HepG2 (cell line): ENCODE data around the gene CDK2AP2. TPM values are rescaled to one million over a fixed set of nuclear protein-coding genes. Genes with fewer than 3 reads are reported as not detected.

Experiments used
- HDAC2 ChIP-seq: sonication (generic); formaldehyde crosslinking; IDR thresholded peaks from 2 replicates; pipeline ENCODE4 v1.4.0; 2020; ENCODE audit warnings: missing genetic modification reagents
- KDM3A ChIP-seq: IDR thresholded peaks from 2 replicates; pipeline ENCODE4 v1.6.1; 2018; ENCODE audit warnings: low read depth, missing compliant biosample characterization
- MLXIP ChIP-seq: sonication (generic); formaldehyde crosslinking; IDR thresholded peaks from 2 replicates; pipeline ENCODE4 v1.9.0; 2021; ENCODE audit warnings: missing genetic modification reagents, borderline replicate concordance
- MTERF4 ChIP-seq: sonication (generic); formaldehyde crosslinking; IDR thresholded peaks from 2 replicates; pipeline ENCODE4 v1.8.0; 2023; ENCODE audit warnings: mild to moderate bottlenecking, missing genetic modification reagents
- PRDM4 ChIP-seq: sonication (generic); formaldehyde crosslinking; IDR thresholded peaks from 2 replicates; pipeline ENCODE4 v1.9.0; 2021; ENCODE audit warnings: missing genetic modification reagents, borderline replicate concordance
- PTBP1 ChIP-seq: fragments of 200-400 bp; formaldehyde crosslinking; IDR thresholded peaks from 2 replicates; pipeline ENCODE4 v1.6.1; 2018; ENCODE audit warnings: low read length, low read depth; ENCODE audit not compliant: poor library complexity, severe bottlenecking
- RBAK ChIP-seq: sonication (generic); formaldehyde crosslinking; IDR thresholded peaks from 2 replicates; pipeline ENCODE4 v1.5.1; 2020; ENCODE audit warnings: mild to moderate bottlenecking, missing genetic modification reagents
- SIN3A ChIP-seq: IDR thresholded peaks from 2 replicates; pipeline ENCODE4 v1.6.1; 2011; ENCODE audit warnings: low read depth, mild to moderate bottlenecking, control low read depth, low read length, borderline replicate concordance
- SNAPC2 ChIP-seq: sonication (generic); formaldehyde crosslinking; IDR thresholded peaks from 2 replicates; pipeline ENCODE4 v1.8.1; 2022; ENCODE audit warnings: mild to moderate bottlenecking, missing genetic modification reagents
- SOX6 ChIP-seq, 2 experiments: fragments of 450-650 bp in 1 of 2; sonication (generic) in 1 of 2; formaldehyde crosslinking in 1 of 2; IDR thresholded peaks; 2 replicates each; pipeline versions ENCODE4 v1.4.0 to v1.6.1; 2017 to 2020; ENCODE audit warnings: antibody characterized with exemption in 1 of 2, mild to moderate bottlenecking in 1 of 2, missing genetic modification reagents in 1 of 2
- SPEN ChIP-seq: sonication (generic); formaldehyde crosslinking; IDR thresholded peaks from 2 replicates; pipeline ENCODE4 v1.5.1; 2020; ENCODE audit warnings: low read depth, mild to moderate bottlenecking, missing genetic modification reagents
- TCF12 ChIP-seq, 2 experiments: fragments of 450-650 bp in 1 of 2; sonication (generic) in 1 of 2; formaldehyde crosslinking in 1 of 2; IDR thresholded peaks; 2 replicates each; pipeline versions ENCODE4 v1.6.1 to v1.8.0; 2017 to 2022; ENCODE audit warnings: antibody characterized with exemption in 1 of 2, mild to moderate bottlenecking in 1 of 2, missing genetic modification reagents in 1 of 2, moderate library complexity in 1 of 2
- U2AF2 ChIP-seq: fragments of 200-400 bp; formaldehyde crosslinking; IDR thresholded peaks from 2 replicates; pipeline ENCODE4 v1.6.1; 2017; ENCODE audit warnings: low read depth, mild to moderate bottlenecking, low read length
- ZBTB49 ChIP-seq: sonication (generic); formaldehyde crosslinking; IDR thresholded peaks from 2 replicates; pipeline ENCODE4 v1.4.0; 2020; ENCODE audit warnings: missing genetic modification reagents, borderline replicate concordance
- ZNF160 ChIP-seq: sonication (generic); formaldehyde crosslinking; IDR thresholded peaks from 2 replicates; pipeline ENCODE4 v1.8.0; 2022; ENCODE audit warnings: mild to moderate bottlenecking, inconsistent platforms, missing genetic modification reagents
- ZNF644 ChIP-seq: IDR thresholded peaks from 2 replicates; pipeline ENCODE4 v1.6.1; 2016; ENCODE audit warnings: low read depth
- ZNF761 ChIP-seq: sonication (generic); formaldehyde crosslinking; conservative IDR thresholded peaks from 2 replicates; pipeline ENCODE4 v1.4.0; 2020; ENCODE audit warnings: mild to moderate bottlenecking, missing genetic modification reagents
- polyA plus RNA-seq, 8 experiments: library from polyadenylated mRNA; depleted of rRNA in 3 of 8; stranded (reverse) in 7 of 8; unstranded in 1 of 8; fragments of >200 nt; fragmentation: Illumina TruSeq in 4 of 8; extraction: Trizol in 4 of 8; gene quantifications; 2 replicates each; pipeline versions ENCODE4 v1.2.1 to v1.2.3, GENCODE V29; 2011 to 2016; ENCODE audit warnings: low read depth in 4 of 8, missing spikeins in 1 of 8, mixed read lengths in 1 of 8; ENCODE audit not compliant: insufficient read depth in 1 of 8
- total RNA-seq, 5 experiments: library from RNA; depleted of rRNA; stranded (reverse); fragments of >200 nt; fragmentation: Illumina TruSeq; extraction: Trizol; gene quantifications; 2 replicates each; pipeline ENCODE4 v1.2.3, GENCODE V29; 2016; ENCODE audit warnings: low read depth in 1 of 5
- TF ChIP-seq, protein P1 (sequence below): IDR thresholded peaks from 2 replicates; pipeline ENCODE4 v1.6.1; 2016; ENCODE audit warnings: control low read depth

CDK2AP2 gene
- total and polyA plus RNA-seq, 2 of the 13 experiments (the other 11 are each of a cell fraction or from before 2014, with no cell fraction given) = 15.0 to 23.2 TPM

DNA sequence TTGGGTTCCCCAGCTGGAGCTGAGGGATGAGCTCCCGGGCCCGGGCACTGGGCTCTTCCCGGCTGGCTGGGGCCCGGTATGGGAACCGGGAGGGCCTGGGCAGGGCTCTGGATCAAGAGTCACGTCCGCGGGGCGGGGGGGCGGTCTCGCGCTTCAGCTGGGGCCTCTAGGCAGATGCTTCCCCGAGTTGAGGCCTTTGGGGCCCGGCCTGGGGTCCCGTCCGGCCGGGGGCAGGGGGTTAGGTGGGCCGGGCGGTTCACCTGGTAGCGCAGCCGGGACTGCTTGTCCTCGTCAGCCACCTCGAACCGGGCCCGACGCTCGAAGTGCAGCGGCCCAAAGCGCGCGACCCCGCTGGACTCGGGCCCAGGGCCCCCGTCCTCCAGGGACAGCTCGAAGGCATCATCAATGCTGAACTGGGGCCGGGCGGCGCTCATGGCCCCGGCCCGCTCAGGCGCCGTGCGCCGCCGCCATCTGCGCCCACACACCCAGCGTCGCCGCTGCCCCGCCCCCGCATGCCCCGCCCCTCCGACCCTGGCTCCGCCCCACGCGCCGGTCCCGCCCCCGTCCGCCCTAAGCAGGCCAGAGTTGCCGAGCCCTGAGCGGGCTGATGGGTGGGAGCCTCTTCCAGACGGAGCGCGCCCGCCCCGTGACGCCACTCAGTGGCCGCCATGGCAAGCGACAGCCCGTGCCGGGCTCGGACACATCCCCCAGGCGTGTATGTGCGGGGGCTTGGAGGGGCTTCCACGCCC lies 39.0 kb downstream of the CDK2AP2 start, which contains the start of gene TMEM134 (continued):
- TF ChIP-seq ZNF761 (CRISPR knock-in tag) (peak; percentile 72; the same call in 1 of the 2 replicates), SOX6 (IDR thresholded peaks at IDR 0.05) (no peak), SOX6 (CRISPR knock-in tag; IDR thresholded peaks at IDR 0.05) (no peak), MTERF4 (CRISPR knock-in tag) (no peak), SNAPC2 (no peak), PRDM4 (no peak), ZNF160 (CRISPR knock-in tag) (no peak), TCF12 (IDR thresholded peaks at IDR 0.05) (no peak), TCF12 (CRISPR knock-in tag; IDR thresholded peaks at IDR 0.05) (no peak), ZNF644 (no peak), U2AF2 (no peak), MLXIP (CRISPR knock-in tag) (no peak), KDM3A (CRISPR knock-in tag) (peak; percentile 67; the same call in 1 of the 2 replicates), ZBTB49 (CRISPR knock-in tag) (no peak), HDAC2 (CRISPR knock-in tag) (peak; percentile 41; the same call in 1 of the 2 replicates), SIN3A (peak; percentile 58; the same call in 1 of the 2 replicates), PTBP1 (no peak), SPEN (CRISPR knock-in tag) (peak; percentile 58; the same call in 1 of the 2 replicates), RBAK (no peak)
- TF ChIP-seq, protein P1, sequence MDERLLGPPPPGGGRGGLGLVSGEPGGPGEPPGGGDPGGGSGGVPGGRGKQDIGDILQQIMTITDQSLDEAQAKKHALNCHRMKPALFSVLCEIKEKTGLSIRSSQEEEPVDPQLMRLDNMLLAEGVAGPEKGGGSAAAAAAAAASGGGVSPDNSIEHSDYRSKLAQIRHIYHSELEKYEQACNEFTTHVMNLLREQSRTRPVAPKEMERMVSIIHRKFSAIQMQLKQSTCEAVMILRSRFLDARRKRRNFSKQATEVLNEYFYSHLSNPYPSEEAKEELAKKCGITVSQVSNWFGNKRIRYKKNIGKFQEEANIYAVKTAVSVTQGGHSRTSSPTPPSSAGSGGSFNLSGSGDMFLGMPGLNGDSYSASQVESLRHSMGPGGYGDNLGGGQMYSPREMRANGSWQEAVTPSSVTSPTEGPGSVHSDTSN (CRISPR knock-in tag) = no peak
